CD14-positive monocyte (primary cell): ENCODE data around the gene SETBP1. TPM values are rescaled to one million over a fixed set of nuclear protein-coding genes. Genes with fewer than 3 reads are reported as not detected.

ENCODE experiments used
- DNase-seq, 3 donors: peaks; one replicate each; pipeline ENCODE4 v3.0.0-alpha.2; 2011 to 2022
- H2AFZ ChIP-seq: 2 replicates; pipeline ENCODE4 v1.6.0; 2012; ENCODE audit warnings: mild to moderate bottlenecking, low read depth, low read length, inconsistent platforms; ENCODE audit not compliant: insufficient read depth, poor library complexity, severe bottlenecking
- H3K27ac ChIP-seq, 2 donors: 1 replicate in 1 of 2; 2 replicates in 1 of 2; pipeline ENCODE4 v1.5.1; 2012 to 2013; ENCODE audit warnings: low read length in 2 of 2, control low read depth in 1 of 2, inconsistent platforms in 1 of 2, low read depth in 1 of 2, mild to moderate bottlenecking in 1 of 2
- H3K27me3 ChIP-seq, 2 donors: one replicate each; pipeline versions ENCODE4 v1.6.0 to v1.6.1; 2011 to 2013; ENCODE audit warnings: low read length in 2 of 2; ENCODE audit not compliant: control insufficient read depth in 2 of 2, insufficient read depth in 2 of 2
- H3K36me3 ChIP-seq, 2 donors: replicated peaks in 1 of 2; 1 replicate in 1 of 2; 2 replicates in 1 of 2; pipeline versions ENCODE4 v1.5.1 to v1.6.1; 2012 to 2013; ENCODE audit warnings: low read length in 2 of 2, control low read depth in 1 of 2, inconsistent platforms in 1 of 2, mild to moderate bottlenecking in 1 of 2; ENCODE audit not compliant: insufficient read depth in 2 of 2, control insufficient read depth in 1 of 2
- H3K4me1 ChIP-seq, 2 donors: 1 replicate in 1 of 2; 2 replicates in 1 of 2; pipeline versions ENCODE4 v1.5.1 to v1.6.1; 2012 to 2013; ENCODE audit warnings: low read length in 2 of 2, control low read depth in 1 of 2, inconsistent platforms in 1 of 2, mild to moderate bottlenecking in 1 of 2, moderate library complexity in 1 of 2; ENCODE audit not compliant: insufficient read depth in 2 of 2, control insufficient read depth in 1 of 2
- H3K4me2 ChIP-seq: replicated peaks from 2 replicates; pipeline ENCODE3; 2012; ENCODE audit warnings: low read length, moderate library complexity, mild to moderate bottlenecking; ENCODE audit not compliant: poor library complexity, severe bottlenecking; ENCODE audit errors: extremely low read depth
- H3K4me3 ChIP-seq, 3 experiments: fragments of 200-600 bp in 1 of 3; sonication (generic) in 1 of 3; replicated peaks in 1 of 3; 1 replicate in 2 of 3; 2 replicates in 1 of 3; pipeline ENCODE4 v1.5.1; 2011 to 2013; ENCODE audit warnings: low read length in 3 of 3, mild to moderate bottlenecking in 3 of 3, control low read depth in 2 of 3, low read depth in 2 of 3, inconsistent platforms in 1 of 3, moderate library complexity in 1 of 3
- H3K79me2 ChIP-seq: 2 replicates; pipeline ENCODE4 v1.6.0; 2012; ENCODE audit warnings: mild to moderate bottlenecking, control low read depth, inconsistent platforms, low read length, moderate library complexity; ENCODE audit not compliant: insufficient read depth
- H3K9ac ChIP-seq: 2 replicates; pipeline ENCODE4 v1.6.0; 2017; ENCODE audit warnings: low read length, mild to moderate bottlenecking; ENCODE audit not compliant: insufficient read depth, poor library complexity, severe bottlenecking
- H3K9me3 ChIP-seq, 2 donors: replicated peaks in 1 of 2; 1 replicate in 1 of 2; 2 replicates in 1 of 2; pipeline versions ENCODE4 v1.5.1 to v1.6.1; 2012 to 2013; ENCODE audit warnings: low read length in 2 of 2, control low read depth in 1 of 2; ENCODE audit not compliant: control insufficient read depth in 1 of 2, insufficient read depth in 1 of 2
- H4K20me1 ChIP-seq: 2 replicates; pipeline ENCODE4 v1.6.0; 2012; ENCODE audit warnings: mild to moderate bottlenecking, low read length, control low read depth, moderate library complexity; ENCODE audit not compliant: insufficient read depth
- H3K27ac Mint-ChIP-seq, 7 donors: one replicate each; pipeline ENCODE4 v1.8.0; 2020; ENCODE audit warnings: mild to moderate bottlenecking in 7 of 7, mixed read lengths in 7 of 7, moderate library complexity in 6 of 7, inconsistent platforms in 2 of 7
- H3K27me3 Mint-ChIP-seq, 3 donors: one replicate each; pipeline ENCODE4 v1.8.0; 2021 to 2022; ENCODE audit warnings: low read depth in 3 of 3, mild to moderate bottlenecking in 3 of 3, mixed read lengths in 3 of 3, moderate library complexity in 3 of 3, inconsistent platforms in 1 of 3
- H3K36me3 Mint-ChIP-seq, 2 donors: one replicate each; pipeline ENCODE4 v1.8.0; 2020; ENCODE audit warnings: mixed read lengths in 2 of 2, inconsistent platforms in 1 of 2, mild to moderate bottlenecking in 1 of 2
- H3K4me1 Mint-ChIP-seq: one replicate; pipeline ENCODE4 v1.8.0; 2020; ENCODE audit warnings: mild to moderate bottlenecking, mixed read lengths
- H3K4me3 Mint-ChIP-seq, 2 donors: one replicate each; pipeline ENCODE4 v1.8.0; 2020; ENCODE audit warnings: mild to moderate bottlenecking in 2 of 2, mixed read lengths in 2 of 2, moderate library complexity in 1 of 2
- H3K9me3 Mint-ChIP-seq, 7 donors: one replicate each; pipeline ENCODE4 v1.8.0; 2020 to 2022; ENCODE audit warnings: mixed read lengths in 7 of 7, mild to moderate bottlenecking in 6 of 7, moderate library complexity in 6 of 7, inconsistent platforms in 2 of 7
- WGBS: methylation state at CpG from one replicate; pipeline ENCODE4 v1.1.5; 2013; ENCODE audit warnings: missing lambda C conversion rate; ENCODE audit not compliant: insufficient coverage; 5-methylcytosine and 5-hydroxymethylcytosine counted together
- intact Hi-C, 2 donors: fragments of 100-400 bp; cut with micrococcal nuclease; formaldehyde crosslinking; loops; one replicate each; pipeline versions ENCODE4 v1.15.0 to v1.15.1; 2023
- polyA plus RNA-seq, 3 donors: library from polyadenylated mRNA; depleted of rRNA in 1 of 3; unstranded in 2 of 3; stranded (reverse) in 1 of 3; fragments of 300-500 nt in 2 of 3; fragments of >200 nt in 1 of 3; fragmentation: Illumina TruSeq in 2 of 3; gene quantifications; 1 replicate in 2 of 3; 2 replicates in 1 of 3; pipeline ENCODE4 v1.2.3, GENCODE V29; 2012 to 2021
- TF ChIP-seq, protein P1 (sequence below): fragments of 200-600 bp; IDR thresholded peaks from one replicate; pipeline ENCODE4 v1.8.0; 2022; ENCODE audit warnings: antibody characterized with exemption, mild to moderate bottlenecking

SETBP1 gene
- polyA plus RNA-seq, 3 donors: 0.01 to 1.2 TPM; not detected in 1

DNA sequence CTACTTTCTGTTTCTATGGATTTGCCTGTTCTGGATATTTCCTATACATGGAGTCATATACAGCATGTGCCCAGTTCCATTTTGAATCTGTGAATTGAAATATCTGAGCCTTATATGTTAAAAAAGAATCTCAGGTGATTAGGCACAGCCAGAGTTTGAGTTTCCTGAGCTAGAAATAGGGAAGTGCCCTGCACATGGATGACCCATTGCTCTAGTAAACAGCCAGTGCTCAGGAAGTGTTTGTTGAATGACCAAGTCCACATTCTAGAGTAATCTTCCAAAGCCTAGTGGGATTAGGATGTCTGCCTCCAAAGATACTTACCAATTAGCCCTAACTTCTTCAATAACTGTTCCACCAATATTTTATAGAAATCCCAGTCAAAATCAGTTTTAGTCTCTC lies 165.8 kb downstream of the SETBP1 start:
- H3K4me3 ChIP-seq: no peak overlapping the region
- Mint-ChIP-seq H3K27ac (no peak overlapping the region), H3K4me1 (peaks cover 19% of the 10 kb centered on the region), H3K9me3 (peaks cover 0 to 5% (median 1%) of the 10 kb centered on the region in 7 donors), H3K27me3 (peaks cover 6 to 22% (median 17%) of the 10 kb centered on the region in 3 donors), H3K4me3 (no peak overlapping the region), H3K36me3 (peaks cover 2 to 6% of the 10 kb centered on the region in 2 donors)
- H3K4me2 ChIP-seq: no peak overlapping the region
- no peak overlapping the region for H3K9ac ChIP-seq
- intact Hi-C loops: no loop called here
- DNase-seq: no peak
- H3K4me1 ChIP-seq: peaks cover 9 to 14% of the 10 kb centered on the region in 2 donors
- TF ChIP-seq, protein P1, sequence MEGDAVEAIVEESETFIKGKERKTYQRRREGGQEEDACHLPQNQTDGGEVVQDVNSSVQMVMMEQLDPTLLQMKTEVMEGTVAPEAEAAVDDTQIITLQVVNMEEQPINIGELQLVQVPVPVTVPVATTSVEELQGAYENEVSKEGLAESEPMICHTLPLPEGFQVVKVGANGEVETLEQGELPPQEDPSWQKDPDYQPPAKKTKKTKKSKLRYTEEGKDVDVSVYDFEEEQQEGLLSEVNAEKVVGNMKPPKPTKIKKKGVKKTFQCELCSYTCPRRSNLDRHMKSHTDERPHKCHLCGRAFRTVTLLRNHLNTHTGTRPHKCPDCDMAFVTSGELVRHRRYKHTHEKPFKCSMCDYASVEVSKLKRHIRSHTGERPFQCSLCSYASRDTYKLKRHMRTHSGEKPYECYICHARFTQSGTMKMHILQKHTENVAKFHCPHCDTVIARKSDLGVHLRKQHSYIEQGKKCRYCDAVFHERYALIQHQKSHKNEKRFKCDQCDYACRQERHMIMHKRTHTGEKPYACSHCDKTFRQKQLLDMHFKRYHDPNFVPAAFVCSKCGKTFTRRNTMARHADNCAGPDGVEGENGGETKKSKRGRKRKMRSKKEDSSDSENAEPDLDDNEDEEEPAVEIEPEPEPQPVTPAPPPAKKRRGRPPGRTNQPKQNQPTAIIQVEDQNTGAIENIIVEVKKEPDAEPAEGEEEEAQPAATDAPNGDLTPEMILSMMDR: no peak
- no peaks in the 10 kb centered on the region for H3K9me3 ChIP-seq
- no peak overlapping the region for H3K27ac ChIP-seq
- H3K36me3 ChIP-seq: no peaks in the 10 kb centered on the region
- H2AFZ ChIP-seq: no peak overlapping the region
- H3K27me3 ChIP-seq: peaks cover 0 to 4% of the 10 kb centered on the region in 2 donors
- H3K79me2 ChIP-seq: no peaks in the 10 kb centered on the region
- H4K20me1 ChIP-seq: no peaks in the 10 kb centered on the region

DNA sequence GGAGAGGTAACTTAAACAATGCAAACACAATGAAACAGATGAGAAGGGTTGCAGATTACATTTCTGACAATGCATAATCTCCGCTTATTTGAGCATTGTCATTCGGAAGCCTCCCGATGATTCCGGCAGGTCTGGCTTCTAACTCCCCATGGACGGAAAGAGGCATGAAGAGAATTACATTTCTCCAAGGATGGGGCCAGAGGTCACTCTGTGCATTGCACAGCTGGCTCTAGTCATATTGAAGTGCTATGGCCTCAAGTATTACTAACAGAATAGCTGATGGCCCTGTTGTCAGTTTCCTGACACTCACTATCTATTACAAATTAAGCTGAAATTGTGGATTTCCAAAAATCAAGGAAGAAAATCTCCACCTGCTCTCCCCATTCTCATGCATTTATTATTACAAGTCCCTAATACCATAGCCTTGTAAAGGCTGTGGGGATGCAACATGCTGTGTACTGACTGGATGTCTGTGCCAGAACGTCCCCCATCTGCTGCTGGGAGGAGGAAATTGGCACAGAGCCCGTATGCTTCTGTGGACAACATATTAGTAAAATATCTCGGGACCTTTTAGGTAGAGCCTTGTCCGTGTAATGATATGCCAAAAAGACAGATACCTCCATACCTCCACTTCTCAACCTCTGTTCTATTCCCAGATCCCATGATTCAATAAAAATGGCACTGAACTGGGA lies 168.1 kb downstream of the SETBP1 start:
- peaks cover 2 to 8% of the 10 kb centered on the region in 2 donors for H3K27me3 ChIP-seq

More for the DNA sequence above, 168.1 kb downstream of the SETBP1 start:
- H3K36me3 Mint-ChIP-seq: no peaks in the 10 kb centered on the region
- Histone ChIP-seq H2AFZ (no peak overlapping the region), H3K36me3 (no peaks in the 10 kb centered on the region), H3K9me3 (no peaks in the 10 kb centered on the region), H3K4me1 (no peaks in the 10 kb centered on the region), H3K4me3 (no peak overlapping the region), H3K27ac (no peak overlapping the region), H3K4me2 (no peak overlapping the region), H3K9ac (no peak overlapping the region), H3K79me2 (no peaks in the 10 kb centered on the region), H4K20me1 (no peaks in the 10 kb centered on the region)
- TF ChIP-seq, protein P1: no peak
- WGBS: 100% methylated on average over 5 of the region's 9 CpGs
- H3K27me3 Mint-ChIP-seq: peaks cover 8 to 18% (median 10%) of the 10 kb centered on the region in 3 donors
- no peak overlapping the region for H3K27ac Mint-ChIP-seq
- peaks cover 8% of the 10 kb centered on the region for H3K4me1 Mint-ChIP-seq
- intact Hi-C loops: no loop called here
- no peak overlapping the region for H3K4me3 Mint-ChIP-seq
- peaks cover 0 to 4% (median 1%) of the 10 kb centered on the region in 7 donors for H3K9me3 Mint-ChIP-seq
- no peak for DNase-seq
